ENCODE measurements around the gene KATNA1.
"Not testable (repeated sequence)": the region's sequence is repeated elsewhere in the genome, so short reads cannot be mapped to it uniquely, and the experiment has no call there.

KATNA1 gene

DNA sequence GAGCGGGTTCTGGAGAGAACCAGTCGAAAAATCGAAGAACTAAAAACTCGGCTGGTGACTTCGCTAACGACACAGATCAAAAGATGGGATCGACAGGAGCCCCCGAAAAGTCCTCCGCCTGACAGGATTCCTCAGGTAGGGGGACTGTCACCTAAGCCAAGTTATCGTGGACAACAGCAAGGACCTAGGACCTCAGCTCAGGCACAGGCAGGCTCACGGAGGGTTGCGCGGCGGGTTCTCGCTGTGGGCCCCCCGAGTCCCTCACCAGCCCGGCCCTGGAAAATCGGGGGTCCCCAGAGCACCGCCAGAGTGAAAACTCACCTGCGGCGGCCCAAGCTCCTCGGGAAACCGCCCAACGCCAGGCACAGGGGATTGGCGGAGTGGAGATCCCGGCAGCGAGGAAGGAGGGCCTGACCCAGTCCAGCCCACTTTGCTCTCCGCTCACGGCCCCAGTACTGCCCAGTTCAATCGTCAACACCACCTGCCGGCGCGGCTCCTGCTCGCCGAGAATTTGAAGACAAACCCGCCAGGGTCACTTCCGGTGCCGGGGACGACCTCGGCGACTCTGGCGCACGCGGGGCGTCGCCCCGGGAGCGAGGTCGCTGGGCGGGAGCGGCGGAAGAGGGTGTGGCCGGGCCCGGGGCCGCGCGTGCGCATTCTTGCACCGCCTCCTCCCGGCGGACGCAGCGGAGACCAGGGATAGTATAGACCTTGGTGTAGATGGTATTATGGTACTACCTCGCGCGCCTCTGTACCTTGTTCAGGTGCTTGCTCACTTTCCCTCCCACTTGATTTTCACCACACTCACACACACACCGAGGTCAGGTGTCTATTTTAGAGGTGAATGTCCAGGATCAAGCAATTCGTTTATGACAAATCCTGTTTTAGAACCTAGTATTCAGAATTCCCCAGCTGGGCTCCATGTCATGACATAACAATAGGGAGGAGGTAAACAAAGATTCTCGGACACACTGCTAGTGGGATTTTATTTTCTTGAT is at the start of gene KATNA1:
Gene KATNA1 (minus strand): TSS at position 567 of the 998 bp plus-strand sequence. CDS start 10,167 bp downstream, outside the sequence.
- DNase-seq: peak; percentile 88

DNA sequence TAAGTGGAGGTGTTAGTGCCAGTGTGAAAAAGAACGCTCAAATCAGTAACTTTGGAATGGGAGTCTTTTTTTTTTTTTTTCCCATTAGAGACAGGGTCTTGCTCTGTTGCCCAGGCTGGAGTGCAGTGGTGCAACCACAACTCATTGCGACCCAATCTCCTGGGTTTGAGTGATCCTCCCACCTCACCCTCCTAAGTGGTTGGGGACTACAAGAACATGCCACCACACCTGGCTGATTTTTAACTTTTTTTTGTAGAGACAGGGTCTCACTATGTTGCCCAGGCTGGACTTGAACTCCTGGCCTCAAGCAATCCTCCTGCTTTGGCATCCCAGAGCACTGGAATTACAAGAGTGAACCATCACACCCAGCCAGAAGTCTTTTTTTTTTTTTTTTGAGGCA is 49.7 kb upstream of the KATNA1 start:
- no peak for DNase-seq

DNA sequence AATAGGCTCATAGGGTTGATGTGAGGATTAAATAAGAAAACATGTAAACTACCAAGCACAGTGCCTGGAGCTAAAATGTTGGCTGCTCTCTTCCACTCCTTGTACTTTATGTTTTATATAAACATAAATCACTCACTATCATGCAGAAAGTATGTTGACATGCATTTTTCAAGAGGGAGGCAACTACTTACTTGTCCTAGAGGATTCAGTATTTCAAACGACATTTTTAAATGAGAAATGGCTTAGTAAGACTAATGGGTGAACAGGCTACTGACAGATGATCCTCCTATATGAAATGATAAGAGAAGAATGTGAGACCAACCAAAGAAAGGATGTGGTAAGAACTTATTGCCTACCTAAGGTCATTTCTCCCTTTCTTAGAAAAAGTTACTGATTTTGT is 48.4 kb upstream of the KATNA1 start:
- DNase-seq: no peak

DNA sequence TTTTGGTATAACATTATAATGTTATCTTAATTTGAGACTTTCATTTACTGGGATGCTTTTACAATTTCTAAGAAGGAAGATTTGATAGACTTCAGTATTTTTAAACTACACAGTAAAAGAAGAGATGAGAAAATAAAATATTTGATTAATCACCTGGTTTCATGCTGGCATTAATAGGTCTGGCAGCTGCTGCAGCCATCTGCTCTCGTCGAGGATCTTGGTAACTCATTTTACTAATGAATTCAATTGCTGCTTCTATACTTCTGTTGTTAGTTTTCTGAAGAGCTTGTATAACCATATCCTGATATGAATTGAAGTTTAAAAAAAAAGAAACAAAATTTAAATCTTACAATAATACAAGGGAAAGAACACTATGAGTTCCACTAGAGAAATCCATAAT is 46.4 kb upstream of the KATNA1 start:
- DNase-seq: no peak

DNA sequence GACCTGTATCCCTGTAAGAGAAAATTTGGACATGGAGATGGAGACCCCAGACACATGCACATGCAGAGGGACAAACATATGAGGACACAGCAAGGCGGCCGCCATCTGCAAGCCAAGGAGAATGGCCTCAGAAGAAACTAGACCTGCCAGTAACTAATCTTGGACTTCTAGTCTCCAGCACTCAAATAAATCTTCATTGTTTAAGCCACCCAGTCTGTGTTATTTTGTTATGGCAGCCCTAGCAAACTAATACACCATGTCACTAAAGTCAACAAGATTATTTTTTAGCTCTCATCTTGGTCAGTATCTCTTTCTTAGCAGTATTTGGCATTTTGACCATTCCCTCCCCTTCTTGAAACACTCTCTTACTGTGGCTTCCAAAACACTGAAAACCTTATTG is 42.7 kb upstream of the KATNA1 start:
- DNase-seq: no peak

DNA sequence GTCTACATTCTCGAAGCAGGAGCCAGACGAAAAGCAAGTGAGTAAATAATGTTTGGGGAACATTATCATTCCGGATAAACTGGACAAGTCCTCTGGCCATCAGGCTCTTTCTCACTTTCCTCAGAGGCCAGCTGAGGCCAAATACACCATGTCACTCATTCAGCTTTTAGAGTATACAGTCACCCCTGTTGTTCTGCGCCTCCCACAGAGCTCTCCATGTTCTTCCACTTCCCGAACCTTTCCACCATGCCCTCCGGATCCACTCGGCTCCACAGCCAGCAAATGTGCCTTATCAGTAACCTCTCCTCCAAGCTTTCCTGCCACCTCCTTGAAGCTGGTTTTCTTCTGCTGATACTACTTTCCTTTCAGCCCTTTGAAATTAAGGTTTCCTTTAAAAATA is 37.7 kb upstream of the KATNA1 start:
- DNase-seq: no peak

DNA sequence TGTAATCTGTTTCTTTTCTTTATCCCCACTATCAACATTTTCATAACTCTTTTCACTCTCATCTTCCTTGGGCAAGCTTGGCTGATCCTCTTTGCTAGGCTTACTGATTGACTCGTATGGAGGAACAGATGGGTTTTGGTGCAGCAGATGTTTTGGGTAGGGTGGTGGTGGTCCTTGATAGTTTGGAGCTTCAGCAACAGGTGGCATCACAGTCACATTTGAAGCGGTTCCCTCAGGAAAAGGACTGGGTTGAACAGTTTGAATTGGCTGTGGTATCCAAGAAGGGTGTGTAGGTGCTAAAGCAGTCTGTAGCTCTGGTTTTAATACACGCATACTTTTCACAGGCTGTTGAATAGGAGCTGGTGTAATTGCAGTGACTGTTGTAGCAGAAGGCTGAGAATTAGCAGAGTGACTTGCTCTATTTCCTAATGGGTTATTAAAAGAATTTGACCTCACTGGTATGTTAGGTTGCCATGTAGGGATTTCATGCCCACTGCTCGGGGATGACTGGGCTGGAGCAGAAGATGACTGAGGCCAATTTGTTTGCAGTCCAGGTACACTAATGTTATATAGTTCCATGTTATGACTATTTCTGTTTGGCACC is 34.8 kb upstream of the KATNA1 start:
- no peak for DNase-seq

DNA sequence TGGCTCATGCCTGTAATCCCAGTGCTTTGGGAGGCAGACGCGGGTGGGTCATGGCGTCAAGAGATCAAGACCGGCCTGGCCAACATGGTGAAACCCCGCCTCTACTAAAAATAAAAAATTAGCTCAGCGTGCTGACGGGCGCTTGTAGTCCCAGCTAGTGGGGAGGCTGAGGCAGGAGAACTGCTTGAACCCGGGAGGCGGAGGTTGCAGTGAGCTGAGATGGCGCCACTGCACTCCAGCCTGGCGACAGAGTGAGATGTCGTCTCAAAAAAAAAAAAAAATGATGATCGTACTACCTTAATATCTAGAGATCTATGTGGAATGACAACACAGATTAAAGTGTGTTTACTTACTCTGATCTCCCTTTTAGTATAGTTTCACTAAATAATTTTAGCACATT is 33.3 kb upstream of the KATNA1 start:
- not testable (repeated sequence) for DNase-seq

DNA sequence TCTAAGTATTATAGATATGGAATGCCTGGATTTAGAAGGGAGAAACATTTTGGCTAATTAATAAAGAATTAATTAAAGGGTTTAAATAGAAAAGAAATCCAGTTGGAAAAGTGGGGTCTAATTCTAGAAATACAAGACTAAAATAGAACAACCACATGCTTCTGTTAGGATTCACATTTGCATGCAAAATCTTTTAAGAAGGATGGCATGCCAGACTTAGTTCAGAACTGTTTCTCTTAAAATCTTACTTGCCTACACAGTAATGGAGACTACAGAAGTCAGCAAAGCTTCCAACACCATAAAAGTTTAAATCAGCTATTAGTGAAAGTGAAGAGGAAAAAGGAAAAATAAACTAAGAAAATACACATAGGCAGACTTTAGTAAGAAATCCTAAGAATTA is 32.7 kb upstream of the KATNA1 start:
- DNase-seq: no peak

DNA sequence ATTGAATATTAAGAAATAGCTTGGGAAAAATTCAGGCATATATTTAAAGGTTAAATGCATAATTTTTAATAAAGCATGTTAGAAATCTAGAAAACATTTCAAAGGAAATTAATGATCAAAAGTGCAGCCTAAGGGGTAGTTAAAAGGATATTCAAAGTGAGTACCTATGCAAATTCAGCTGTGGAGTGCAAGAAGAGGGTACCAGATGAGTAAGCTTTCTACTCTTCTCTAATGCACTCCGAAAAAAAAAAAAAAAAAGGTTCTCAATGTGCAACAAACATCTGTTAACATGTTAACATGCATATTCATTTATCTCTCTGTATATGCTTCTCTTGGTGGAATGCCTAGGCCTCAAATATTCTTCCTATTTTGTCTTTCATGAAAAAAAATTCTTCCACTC is 32.0 kb upstream of the KATNA1 start:
- no peak for DNase-seq

DNA sequence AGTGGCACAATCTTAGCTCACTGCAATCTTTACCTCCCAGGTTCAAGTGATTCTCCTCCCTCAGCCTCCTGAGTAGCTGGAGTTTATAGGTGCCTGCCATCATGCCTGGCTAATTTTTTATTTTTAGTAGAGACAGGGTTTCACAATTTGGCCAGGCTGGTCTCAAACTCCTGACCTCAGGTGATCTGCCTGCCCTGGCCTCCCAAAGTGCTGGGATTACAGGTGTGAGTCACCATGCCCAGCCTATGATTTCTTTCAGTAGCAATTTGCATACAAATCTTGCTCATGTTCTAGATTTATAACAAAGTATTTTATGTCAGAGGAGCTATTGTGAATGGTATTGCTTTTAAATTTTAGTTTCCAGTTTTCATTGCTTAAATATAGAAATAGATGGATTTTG is 23.8 kb upstream of the KATNA1 start:
- DNase-seq: not testable (repeated sequence)

DNA sequence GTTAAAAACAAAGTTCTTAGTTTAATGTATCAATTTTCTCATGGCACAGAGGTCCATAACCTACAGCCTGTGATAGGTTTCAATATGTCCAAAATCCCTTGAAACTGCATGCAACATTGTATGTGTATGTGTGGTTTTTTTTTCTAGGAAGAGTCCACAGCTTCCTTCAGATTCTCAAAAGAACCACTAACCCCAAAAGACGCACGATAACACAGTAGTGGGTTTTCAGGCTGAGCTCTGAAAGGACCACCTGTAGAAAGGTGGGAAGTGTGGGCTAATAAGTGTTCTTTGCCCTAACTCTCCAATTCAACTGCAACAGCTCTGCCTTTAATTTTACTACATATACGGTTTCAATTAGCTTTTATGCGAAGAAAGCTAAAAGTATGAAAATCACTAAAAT is 11.5 kb upstream of the KATNA1 start:
- DNase-seq: no peak

DNA sequence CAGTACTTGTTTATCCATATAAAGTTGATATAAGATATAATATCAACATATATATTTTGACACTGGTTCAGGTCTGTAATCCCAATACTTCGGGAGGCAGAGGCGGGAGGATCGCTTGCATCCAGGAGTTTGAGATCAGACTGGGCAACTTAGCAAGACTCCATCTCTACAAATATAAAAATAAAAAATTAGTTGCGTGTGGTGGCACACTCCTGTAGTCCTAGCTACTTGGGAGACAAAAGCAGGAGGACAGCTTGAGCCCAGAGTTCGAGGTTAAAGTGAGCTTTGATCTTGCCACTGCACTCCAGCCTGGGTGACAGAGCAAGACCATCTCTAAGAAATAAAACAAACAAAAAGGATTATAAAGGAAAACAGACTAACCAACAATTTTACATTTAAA is 8.9 kb upstream of the KATNA1 start:
- DNase-seq: no peak

DNA sequence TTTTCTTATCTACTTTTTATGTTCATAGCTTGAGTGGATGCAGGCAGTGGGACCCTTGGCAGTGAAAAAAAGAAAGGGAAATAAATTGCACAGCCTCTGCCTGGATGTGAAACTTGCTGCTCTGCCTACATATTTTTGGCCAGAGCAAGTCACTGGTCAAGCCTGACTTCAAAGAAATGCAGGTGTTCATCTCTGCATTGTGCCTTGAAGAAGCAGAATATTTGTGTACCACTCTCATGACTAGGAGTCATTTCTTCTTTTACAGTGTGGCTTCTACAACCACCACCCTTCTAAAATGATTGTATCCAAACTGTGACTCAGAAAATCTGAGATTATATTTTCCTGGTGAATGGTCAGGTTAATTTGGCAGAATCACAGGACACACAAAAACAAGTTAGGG is 2.5 kb upstream of the KATNA1 start:
- DNase-seq: no peak

DNA sequence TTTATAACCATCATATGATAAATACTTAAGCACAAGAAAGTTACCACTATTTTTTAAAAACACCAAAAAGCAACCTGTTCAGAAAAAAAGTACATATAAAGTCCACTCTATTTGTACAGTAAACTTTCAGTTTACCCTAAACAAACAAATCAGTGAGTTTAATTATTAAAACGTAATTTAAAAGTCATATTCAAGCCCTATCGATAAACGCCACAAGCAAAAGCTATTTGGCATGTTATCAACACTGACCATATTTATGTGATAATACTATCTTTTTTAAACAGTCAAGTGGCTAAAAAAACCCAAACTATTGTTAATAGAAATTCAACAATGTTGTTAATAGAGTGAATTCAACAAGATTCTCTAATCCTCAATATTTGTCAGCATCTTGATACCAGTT is 1.9 kb downstream of the KATNA1 start:
- no peak for DNase-seq

DNA sequence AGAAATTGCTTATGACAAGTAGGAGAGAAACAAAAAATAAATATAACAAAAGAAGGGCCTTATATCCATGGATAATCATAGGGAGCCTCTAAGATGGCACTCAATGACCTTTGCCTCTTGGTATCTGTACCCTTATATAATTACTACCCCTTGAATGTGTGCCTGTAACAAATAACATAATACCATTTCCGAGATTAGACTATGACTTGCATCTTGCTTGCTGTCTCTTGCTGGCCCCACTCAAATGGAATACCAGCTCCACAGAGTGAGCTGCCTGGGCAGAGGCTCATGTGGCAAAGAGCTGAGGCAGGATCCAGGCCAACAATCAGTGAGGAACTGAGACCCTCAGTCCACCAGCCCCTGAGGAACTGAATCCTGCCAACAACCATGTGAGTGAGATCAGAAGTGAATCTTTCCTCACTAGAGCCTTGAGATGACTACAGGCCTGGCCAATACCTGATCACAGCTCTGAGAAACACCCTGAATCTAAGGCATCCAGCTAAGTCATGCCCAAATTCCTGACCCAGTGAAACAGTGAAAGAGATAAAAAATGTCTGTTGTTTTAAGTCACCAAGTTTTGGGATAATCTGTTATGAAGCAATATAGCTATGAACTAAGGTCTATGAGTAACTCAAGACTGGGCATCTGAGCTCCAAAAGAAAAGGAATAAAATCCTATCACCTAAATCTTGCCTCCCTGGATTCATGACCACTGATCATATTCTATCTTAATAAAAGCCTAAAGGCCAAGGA is 5.5 kb downstream of the KATNA1 start:
- no peak for DNase-seq

DNA sequence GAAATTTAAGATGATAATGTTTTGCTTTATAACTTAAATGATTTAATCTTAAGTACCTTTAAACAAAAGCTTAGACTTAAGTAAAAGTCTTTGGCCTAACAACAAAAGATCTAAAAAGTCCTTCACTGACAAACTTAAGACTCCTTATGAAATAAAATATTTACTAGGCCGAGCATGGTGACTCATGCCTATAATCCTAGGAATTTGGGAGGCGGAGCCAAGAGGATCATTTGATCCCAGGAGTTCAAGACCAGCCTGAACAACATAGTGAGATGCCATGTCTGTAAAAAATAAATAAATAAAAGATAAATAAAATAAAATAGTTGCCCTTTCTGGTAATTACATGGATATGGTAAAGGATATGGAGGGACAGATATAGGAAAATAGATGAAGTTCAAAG is 12.4 kb downstream of the KATNA1 start:
- DNase-seq: no peak

DNA sequence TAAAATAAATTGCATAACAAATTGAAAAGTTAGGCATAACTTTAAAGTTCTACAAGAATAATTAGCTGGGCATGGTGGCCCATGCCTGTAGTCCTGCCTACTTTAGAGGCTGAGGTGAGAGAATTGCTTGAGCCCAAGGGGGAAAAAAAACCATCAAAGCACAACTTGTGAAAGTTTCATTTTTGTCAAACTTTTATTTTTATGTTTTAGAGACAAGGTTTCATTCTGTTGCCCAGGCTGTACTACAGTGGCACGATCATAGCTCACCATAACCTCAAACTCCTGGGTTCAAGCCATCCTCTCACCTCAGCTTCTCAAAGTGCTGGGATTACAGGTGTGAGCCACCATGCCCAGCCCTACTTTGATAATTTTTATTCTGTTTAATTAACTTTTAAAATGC is 14.2 kb downstream of the KATNA1 start:
- DNase-seq: no peak

DNA sequence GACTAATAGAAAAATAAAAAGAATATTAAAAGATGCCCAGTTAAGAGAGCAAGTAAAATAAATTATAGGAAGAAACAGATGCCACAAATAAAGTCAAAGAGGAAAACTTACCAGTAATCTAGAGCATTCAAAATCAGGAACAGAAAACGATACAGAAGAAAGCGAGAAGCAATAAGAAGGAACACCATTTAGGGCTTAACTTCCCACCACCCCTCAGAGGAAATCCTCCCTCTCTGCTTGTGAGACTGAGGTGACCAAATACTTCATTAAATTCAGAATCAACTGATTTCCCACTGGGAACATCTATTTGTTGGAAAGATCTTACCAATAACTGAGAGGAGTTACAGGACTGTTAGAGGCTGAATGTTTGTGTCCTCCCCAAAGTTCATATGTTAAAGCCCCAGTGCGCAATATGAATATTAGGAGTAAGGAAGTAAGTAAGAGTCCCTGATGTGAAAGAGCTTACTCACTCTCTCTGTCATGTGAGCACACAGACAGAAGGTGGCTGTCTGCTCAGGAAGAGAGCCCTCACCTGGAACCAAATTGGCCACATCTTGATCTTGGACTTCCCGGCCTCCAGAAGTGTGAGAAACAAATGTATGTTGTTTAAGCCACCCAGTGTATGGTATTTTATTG is 19.5 kb downstream of the KATNA1 start:
- no peak for DNase-seq

DNA sequence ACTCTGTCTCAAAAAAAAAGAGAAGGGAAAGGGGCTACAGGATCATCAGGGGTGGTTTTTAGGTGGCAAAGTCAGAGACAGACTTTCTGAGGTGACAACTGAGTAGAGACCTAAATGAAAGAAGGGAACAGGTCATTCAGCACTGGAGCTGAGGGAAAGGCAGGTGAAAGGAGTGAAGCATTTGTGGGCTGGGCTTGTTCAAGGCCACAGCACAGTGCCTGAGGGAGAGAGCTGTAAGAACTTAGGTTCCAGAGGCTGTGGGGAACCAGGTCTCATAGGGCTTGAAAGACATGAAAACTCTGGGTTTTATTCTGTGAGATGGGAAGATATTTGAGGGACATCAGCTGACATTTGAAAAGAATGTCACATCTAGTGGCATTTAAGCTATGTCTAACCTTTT is 20.8 kb downstream of the KATNA1 start:
- DNase-seq: no peak

DNA sequence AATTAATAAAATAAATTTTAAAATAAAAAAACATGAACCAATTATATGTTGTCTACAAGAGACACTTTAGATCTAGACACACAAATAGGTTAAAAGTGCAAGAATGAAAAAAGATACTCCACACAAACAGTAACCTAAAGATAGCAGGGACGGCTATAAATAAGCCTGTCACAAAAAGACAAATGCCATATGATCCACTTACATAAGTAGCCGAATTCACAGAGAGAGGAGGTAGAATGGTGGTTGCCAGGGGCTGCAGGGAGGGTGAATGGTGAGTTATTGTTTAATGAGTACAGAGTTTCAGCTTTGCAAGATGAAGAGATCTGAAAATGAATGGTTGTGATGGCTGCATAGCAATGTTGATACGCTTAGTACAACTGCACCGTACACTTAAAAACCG is 32.7 kb downstream of the KATNA1 start:
- no peak for DNase-seq

DNA sequence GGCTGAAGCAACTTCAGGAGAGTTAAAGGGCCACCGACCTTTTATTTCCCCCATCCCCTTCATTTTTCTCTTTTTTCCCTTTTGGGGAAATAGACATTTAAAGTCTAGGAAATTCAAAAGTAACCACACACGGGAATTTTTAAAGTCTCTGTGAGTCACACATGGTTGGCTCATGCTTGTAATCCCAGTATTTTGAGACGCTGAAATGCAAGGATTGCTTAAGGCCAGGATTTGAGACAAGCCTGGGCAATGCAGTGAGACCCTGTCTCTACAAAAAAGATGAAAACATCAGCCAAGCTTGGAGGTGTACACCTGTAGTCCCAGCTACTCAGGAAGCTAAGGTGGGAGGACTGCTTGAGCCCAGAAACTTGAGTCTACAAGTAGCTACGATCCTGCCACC is 34.2 kb downstream of the KATNA1 start:
- DNase-seq: no peak

DNA sequence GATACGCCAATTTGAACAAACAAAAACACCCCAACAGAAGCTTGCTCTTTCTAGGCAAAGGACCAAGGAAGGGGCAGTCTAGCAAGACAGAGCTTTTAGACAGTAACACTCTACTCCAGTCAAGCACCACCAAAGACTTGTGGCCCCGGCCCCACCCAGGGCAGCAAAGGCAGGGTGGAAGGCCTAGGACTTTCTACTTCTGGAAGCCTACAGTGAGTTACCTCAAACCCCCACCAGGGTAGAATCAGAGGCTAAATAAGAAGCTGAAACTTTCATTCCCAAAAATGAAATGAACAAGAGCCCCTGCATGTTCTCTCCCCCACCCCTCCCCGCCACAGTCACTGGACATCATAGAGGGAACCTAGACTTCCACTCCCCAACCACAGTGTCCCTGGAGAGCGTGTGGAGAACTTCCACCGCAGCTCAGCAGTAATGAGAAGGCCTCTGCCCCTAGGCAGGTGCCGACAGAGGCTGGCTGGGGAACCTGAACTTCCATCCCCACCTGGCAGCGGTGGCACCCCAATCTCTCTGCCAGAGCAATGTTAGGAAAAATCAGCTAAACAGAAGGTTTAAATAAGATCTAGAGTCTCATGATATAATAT is 40.0 kb downstream of the KATNA1 start:
- no peak for DNase-seq
